HCT116 (cell line): Measurements from ENCODE around the gene DNAJC25.

ENCODE experiments used
- CEBPB ChIP-seq: IDR thresholded peaks from 2 replicates; pipeline ENCODE4 v1.6.1; 2012; ENCODE audit warnings: low read depth
- EZH2 ChIP-seq: fragments of 200-600 bp; sonication (generic); IDR thresholded peaks from 2 replicates; pipeline ENCODE4 v1.6.1; 2017; ENCODE audit warnings: antibody characterized with exemption, mixed run types
- EZH2phosphoT487 ChIP-seq: fragments of 200-600 bp; IDR thresholded peaks from 2 replicates; pipeline ENCODE4 v1.6.1; 2018; ENCODE audit warnings: antibody characterized with exemption, borderline replicate concordance
- FOSL1 ChIP-seq: IDR thresholded peaks from 2 replicates; pipeline ENCODE4 v1.6.1; 2012; ENCODE audit warnings: low read depth
- JUND ChIP-seq: IDR thresholded peaks from 2 replicates; pipeline ENCODE4 v1.6.1; 2012
- POLR2A ChIP-seq: IDR thresholded peaks from 2 replicates; pipeline ENCODE4 v1.7.0; 2011; ENCODE audit warnings: borderline replicate concordance; ENCODE audit not compliant: insufficient read depth, insufficient read length; ENCODE audit errors: extremely low read depth
- POLR2AphosphoS5 ChIP-seq: IDR thresholded peaks from 2 replicates; pipeline ENCODE4 v1.6.1; 2011; ENCODE audit warnings: mild to moderate bottlenecking, low read depth, low read length, moderate library complexity
- RAD21 ChIP-seq: IDR thresholded peaks from 2 replicates; pipeline ENCODE4 v1.6.1; 2012; ENCODE audit warnings: low read depth, mild to moderate bottlenecking
- TCF7L2 ChIP-seq: IDR thresholded peaks from 2 replicates; pipeline ENCODE4 v1.7.0; 2011; ENCODE audit warnings: borderline replicate concordance, inconsistent platforms; ENCODE audit not compliant: insufficient read depth, insufficient read length; ENCODE audit errors: extremely low read depth
- YY1 ChIP-seq: IDR thresholded peaks from 2 replicates; pipeline ENCODE4 v1.6.1; 2011; ENCODE audit warnings: low read length, low read depth, moderate library complexity, mild to moderate bottlenecking; ENCODE audit not compliant: insufficient replicate concordance; ENCODE audit errors: extremely low read depth
- TF ChIP-seq, protein P1 (sequence below), 3 experiments: fragments of 200-600 bp in 1 of 3; sonication (generic) in 1 of 3; IDR thresholded peaks in 2 of 3; conservative IDR thresholded peaks in 1 of 3; 2 replicates each; pipeline ENCODE4 v1.5.1; 2012 to 2017; ENCODE audit warnings: low read depth in 2 of 3, low read length in 2 of 3, antibody characterized with exemption in 1 of 3, borderline replicate concordance in 1 of 3, control low read depth in 1 of 3, mild to moderate bottlenecking in 1 of 3, mixed read lengths in 1 of 3, mixed run types in 1 of 3, moderate library complexity in 1 of 3; ENCODE audit not compliant: insufficient read depth in 1 of 3
- TF ChIP-seq, protein P2 (sequence below): IDR thresholded peaks from 2 replicates; pipeline ENCODE4 v1.6.1; 2012; ENCODE audit warnings: low read depth

- TF ChIP-seq, protein P1, sequence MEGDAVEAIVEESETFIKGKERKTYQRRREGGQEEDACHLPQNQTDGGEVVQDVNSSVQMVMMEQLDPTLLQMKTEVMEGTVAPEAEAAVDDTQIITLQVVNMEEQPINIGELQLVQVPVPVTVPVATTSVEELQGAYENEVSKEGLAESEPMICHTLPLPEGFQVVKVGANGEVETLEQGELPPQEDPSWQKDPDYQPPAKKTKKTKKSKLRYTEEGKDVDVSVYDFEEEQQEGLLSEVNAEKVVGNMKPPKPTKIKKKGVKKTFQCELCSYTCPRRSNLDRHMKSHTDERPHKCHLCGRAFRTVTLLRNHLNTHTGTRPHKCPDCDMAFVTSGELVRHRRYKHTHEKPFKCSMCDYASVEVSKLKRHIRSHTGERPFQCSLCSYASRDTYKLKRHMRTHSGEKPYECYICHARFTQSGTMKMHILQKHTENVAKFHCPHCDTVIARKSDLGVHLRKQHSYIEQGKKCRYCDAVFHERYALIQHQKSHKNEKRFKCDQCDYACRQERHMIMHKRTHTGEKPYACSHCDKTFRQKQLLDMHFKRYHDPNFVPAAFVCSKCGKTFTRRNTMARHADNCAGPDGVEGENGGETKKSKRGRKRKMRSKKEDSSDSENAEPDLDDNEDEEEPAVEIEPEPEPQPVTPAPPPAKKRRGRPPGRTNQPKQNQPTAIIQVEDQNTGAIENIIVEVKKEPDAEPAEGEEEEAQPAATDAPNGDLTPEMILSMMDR (IDR thresholded peaks at IDR 0.05 in 2 of 3, conservative IDR thresholded peaks at IDR 0.05 in 1 of 3; ENCODE audit: borderline replicate concordance in 1 of 3, insufficient read depth in 1 of 3, low read depth in 2 of 3, low read length in 2 of 3): no peak
- TF ChIP-seq POLR2AphosphoS5: no peak
- no peak for TF ChIP-seq POLR2A
- TF ChIP-seq EZH2phosphoT487: no peak
- no peak for TF ChIP-seq JUND
- no peak for TF ChIP-seq TCF7L2
- no peak for TF ChIP-seq CEBPB
- TF ChIP-seq, protein P2, sequence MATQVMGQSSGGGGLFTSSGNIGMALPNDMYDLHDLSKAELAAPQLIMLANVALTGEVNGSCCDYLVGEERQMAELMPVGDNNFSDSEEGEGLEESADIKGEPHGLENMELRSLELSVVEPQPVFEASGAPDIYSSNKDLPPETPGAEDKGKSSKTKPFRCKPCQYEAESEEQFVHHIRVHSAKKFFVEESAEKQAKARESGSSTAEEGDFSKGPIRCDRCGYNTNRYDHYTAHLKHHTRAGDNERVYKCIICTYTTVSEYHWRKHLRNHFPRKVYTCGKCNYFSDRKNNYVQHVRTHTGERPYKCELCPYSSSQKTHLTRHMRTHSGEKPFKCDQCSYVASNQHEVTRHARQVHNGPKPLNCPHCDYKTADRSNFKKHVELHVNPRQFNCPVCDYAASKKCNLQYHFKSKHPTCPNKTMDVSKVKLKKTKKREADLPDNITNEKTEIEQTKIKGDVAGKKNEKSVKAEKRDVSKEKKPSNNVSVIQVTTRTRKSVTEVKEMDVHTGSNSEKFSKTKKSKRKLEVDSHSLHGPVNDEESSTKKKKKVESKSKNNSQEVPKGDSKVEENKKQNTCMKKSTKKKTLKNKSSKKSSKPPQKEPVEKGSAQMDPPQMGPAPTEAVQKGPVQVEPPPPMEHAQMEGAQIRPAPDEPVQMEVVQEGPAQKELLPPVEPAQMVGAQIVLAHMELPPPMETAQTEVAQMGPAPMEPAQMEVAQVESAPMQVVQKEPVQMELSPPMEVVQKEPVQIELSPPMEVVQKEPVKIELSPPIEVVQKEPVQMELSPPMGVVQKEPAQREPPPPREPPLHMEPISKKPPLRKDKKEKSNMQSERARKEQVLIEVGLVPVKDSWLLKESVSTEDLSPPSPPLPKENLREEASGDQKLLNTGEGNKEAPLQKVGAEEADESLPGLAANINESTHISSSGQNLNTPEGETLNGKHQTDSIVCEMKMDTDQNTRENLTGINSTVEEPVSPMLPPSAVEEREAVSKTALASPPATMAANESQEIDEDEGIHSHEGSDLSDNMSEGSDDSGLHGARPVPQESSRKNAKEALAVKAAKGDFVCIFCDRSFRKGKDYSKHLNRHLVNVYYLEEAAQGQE: no peak
- TF ChIP-seq FOSL1: no peak
- TF ChIP-seq YY1: no peak
- no peak for TF ChIP-seq RAD21
- no peak for TF ChIP-seq EZH2
Observed at GRCh38 chr9:111663301-111663823, 32.2 kb downstream of the DNAJC25 start.
